ENCODE measurements around the gene RCSD1.

RCSD1 gene

GRCh38 chr1:167669209-167670124 lies 39.4 kb downstream of the RCSD1 start:
- no peak for DNase-seq (ENCODE audit: low spot score)

DNA sequence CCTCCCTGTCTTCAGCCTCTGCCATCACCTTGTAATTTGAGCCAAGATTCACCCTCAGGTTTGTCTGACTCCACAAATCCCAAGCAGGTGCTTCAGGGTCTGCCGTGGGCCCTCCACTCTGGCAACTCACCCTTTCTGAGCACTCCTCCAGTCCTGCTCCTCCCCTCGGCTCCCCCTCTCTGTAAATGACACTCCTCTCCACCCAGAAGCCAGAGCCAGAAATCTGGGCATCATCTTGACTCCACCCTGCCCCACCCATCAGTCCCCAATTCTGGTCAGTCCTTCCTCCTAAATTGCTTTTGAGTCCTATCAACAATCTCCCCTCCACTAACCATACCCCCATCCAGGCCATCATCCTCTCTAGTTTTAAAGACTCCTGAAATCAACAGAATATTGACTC lies 40.5 kb downstream of the RCSD1 start:
- no peak for DNase-seq (ENCODE audit: low spot score)

DNA sequence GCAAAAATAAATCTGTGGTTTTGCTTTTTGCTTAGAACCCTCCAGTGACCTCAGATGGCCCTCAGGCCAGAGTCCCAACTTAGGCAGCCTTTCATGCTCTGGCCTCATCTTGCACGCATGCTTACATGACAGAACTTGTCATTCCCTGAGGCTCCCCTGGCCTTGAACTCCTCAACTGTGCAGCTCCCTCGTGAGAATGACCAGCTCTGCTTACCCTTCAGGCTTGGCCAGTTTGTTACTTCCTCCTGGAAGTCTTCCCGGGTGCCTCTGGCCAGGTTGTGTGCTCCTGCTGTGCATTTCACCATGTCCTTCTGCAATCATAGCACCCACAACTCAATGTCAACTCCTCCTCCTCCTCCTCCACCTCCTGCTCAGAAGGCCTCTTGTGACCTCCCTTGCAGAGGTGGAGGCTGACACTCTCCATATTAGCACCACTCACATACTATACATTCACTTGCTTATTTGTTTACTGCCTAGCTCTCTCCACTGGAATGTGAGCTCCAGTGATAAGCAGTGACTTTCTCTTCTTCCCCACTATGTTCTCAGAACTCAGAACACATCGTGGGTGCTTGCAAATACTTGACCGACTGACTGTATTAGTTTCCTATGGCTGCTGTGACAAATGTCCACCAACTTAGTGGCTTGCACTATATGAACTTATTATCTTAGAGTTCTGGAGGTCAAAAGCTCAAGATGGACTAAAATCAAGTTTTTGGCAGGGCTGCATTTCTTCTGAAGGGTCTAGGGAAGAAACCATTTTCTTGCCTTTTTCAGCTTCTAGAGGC lies 41.9 kb downstream of the RCSD1 start:
- no peak for DNase-seq (ENCODE audit: low spot score)

- no peak for DNase-seq (ENCODE audit: low spot score)
These were observed 42.8 kb downstream of the RCSD1 start for GRCh38 chr1:167672831-167673230.

GRCh38 chr1:167673265-167673664 lies 43.2 kb downstream of the RCSD1 start:
- no peak for DNase-seq (ENCODE audit: low spot score)

DNA sequence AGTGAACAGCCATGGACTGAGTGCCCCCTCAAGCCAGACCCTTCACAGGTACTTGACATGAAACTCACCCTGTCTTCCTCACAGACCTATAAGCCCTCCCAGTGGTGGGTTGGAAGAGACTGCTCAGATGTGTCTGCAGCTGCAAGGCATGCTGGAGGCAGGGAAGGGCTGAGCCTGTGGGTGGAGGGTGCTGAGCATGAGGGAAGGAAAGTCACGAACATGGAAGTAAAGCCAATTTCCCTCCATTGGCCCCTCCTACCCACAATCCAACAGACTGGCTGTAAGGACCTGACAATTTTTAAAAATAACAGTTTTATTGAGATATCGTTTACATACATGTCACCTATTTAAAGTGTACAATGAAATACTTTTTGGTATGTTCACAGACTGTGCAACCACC lies 44.1 kb downstream of the RCSD1 start:
- no peak for DNase-seq (ENCODE audit: low spot score)

DNA sequence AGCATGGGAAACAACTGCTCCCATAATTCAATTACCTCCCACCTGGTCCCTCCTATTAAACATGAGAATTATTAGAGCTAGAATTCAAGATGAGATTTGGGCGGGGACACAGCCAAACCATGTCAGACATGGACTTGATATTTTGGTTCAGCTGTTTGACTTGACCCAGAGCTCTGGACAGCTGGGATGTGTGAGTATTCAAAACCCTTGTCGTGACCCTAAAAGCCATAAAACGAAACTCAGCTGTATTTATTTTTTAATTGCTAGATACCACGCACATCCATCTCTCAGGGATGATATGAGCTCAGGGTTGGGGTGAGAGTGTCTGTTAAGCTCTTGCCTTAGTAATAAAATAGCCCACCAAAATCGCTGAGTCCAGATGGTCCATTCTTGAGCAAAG lies 45.4 kb downstream of the RCSD1 start:
- no peak for DNase-seq (ENCODE audit: low spot score)

DNA sequence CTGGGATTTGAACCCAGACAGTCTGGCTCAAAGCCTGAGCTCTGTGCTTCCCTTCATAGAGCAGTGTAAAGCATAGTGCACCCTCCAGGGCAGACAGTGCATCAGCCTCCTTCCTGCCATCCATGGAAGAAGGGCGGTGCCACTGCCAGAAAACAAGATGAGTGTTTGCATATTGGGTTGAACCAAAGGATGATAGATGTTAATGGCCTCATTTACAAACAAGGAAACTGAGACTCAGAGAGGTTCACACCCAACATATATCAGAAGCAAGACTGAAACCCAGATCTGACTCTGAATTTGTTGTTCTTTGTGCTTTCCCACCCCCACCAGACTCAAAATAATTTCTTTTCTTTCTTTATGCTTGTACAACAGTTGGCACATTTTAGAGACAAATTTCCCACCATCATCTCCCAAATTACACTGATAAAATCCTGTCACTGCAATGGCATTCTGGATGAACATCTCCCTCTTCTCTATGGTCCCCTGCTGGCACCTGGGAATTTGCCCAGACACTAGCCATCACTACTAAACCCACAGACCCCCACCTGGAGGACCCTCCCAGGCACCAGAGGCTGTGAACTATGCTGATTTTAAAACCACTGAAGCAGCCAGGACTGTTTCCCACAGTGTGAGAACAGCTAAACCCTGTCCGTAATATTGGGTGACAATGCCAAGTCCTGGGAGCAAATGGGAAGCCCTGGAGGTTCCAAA lies 46.3 kb downstream of the RCSD1 start:
- DNase-seq (ENCODE audit: low spot score) = no peak

DNA sequence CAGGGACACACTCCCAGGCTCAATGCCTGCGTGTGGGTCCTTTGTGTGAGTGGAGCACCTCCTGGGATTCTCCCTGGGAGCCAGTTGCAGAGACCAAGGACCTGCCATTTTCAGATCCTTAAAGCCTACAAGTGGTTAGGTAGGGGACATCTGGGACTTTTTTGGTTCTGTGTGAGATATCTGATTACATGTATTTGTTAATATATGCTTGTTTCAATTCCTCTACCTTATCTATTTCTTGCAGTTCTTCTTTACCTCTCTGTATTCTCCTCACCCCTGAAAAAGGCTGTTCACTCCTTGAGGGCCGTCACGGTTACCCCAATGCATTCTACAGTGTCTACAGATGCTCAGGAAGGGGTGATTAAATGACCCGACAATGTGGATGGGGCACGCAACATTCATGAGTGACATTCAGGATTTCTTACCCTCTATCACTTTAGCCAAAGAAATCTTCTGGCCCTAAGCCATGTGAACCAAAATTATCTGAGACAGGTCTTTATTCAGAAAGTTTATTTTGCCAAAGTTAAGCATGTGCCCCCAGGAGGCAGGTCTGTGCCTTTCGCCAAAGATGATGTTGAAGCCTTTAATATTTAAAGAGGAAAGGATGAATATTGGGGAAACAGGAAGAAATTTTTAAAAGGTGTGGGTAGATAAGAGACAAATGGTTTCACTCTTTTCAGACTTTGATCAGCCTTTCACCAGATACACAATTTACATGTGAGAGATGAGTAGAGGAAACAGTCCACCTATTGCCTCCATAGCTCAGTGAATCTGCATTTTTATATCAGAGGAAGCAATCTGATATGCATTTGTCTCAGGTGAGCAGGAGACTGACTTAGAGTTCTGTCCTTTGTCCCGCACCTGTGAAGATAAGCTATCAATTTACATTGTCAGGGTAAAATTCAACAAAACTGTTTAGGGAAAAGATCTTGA lies 47.1 kb downstream of the RCSD1 start:
- DNase-seq (ENCODE audit: low spot score) = no peak

DNA sequence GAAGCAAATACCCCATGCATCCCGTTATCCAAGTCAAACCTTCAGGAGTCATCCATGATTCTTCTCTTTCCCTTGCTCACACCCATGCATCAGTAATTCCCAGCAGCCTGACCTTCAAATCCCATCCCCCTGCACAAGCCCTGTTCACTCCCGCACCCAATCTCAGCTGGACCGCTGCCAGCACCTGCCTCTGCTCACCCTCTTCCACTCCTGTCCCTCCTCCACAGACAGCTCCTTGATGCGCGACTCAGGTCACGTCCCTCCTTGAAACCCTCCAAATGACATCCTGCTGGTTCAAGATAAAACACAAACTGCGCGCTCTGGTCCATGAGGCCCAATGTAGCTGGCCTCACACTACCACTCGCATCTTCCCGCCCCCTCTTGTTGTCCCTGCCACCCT lies 48.4 kb downstream of the RCSD1 start:
- DNase-seq (ENCODE audit: low spot score) = no peak

- DNase-seq (ENCODE audit: low spot score) = no peak
These were observed 48.8 kb downstream of the RCSD1 start for GRCh38 chr1:167678838-167679237.

- no peak for DNase-seq (ENCODE audit: low spot score)
These were observed 49.7 kb downstream of the RCSD1 start for GRCh38 chr1:167679714-167680113.

GRCh38 chr1:167681024-167681423 lies 51.0 kb downstream of the RCSD1 start:
- DNase-seq (ENCODE audit: low spot score) = no peak

DNA sequence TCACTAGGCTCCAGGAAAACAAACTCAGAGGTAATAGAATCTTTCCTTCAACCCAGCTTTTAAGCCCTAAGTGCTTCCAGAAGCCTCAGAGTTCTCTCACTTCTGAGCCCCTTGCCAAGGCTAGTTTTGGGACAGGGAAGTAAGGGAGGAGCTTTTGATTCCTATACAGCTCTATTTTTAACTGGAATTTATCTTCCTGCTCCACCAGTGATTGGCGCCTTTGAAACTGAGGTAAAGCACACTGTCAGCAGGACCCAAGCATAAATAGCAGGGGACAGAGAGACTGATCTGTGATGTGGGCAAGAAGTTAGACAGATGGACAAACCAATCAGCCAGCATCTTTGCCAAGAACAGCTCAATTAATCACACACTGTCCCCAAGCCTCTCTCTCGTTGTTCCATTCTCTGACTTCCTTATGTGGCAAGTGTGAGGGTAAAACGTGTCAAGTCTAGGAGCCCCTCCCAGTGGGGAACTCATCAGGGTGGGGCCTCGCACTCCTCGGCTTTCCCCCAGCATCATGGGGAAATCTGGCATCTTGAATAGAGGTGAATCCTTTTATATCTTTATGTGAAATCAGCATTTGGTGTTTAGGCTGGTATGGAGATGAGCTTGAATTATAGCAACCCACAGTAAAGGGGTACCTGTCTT lies 51.5 kb downstream of the RCSD1 start:
- no peak for DNase-seq (ENCODE audit: low spot score)

DNA sequence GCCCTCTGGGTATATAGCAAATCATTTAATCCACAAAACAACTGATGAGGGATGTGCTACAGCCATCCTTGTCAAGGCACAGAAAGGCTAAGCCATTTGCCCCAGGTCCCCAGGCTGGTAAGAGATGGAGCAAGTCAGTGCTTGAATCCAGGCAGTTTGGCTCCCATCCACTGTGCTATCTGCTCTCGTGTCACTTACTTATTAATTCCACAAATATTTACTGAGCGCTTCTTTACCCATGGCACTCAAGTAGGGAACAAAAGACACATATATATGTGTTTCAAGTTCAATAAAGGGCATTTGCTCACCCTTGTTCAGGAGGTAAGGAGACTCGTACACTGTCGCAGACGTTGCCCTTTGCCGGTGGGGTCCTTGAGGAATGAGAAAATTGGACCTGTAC lies 53.2 kb downstream of the RCSD1 start:
- DNase-seq (ENCODE audit: low spot score) = no peak

DNA sequence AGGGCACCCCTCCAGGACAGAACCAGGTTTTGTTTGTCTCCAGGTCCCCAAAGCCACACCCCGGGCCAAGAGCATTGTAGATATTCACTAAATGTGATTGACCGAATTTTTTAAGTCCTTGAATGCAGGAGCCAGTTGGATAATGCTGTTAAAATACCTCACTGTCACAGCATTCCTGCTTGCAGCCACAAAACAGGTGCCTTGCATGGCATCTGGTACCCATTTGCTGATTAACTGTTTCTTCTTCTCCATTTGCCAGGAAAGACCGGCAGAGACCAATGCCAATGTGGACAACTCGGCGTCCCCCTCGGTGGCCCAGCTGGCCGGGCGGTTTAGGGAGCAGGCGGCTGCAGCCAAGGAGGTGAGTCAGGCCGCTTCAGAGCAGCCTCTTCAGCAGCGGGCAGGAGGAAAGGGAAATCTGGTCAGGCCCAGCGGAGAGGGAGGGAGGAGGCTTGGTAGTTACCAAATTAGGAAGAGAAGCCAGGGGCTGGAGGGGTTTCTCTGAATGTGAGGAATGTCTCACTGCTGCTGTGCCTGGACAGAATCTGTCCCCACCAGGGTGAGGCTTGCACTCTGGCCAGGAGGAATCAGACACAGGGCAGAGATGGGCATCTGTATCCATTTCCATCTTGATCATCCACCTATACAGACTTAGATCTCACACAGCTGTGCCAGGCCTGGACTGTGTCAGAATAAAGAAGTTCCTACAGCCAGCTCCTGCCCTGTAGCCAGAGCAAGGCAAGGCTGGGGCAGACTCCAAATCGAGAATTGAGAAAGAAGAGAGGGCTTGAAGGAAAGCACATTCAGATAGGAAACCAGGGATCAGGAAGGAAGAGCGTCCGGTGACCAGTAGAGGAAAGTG lies 53.8 kb downstream of the RCSD1 start:
- no peak for DNase-seq (ENCODE audit: low spot score)

- no peak for DNase-seq (ENCODE audit: low spot score)
These were observed 55.8 kb downstream of the RCSD1 start for GRCh38 chr1:167685844-167686243.

GRCh38 chr1:167687919-167688519 lies 58.0 kb downstream of the RCSD1 start:
- peak; percentile 81 for DNase-seq (ENCODE audit: low spot score)

- DNase-seq (ENCODE audit: low spot score) = no peak
These were observed 59.5 kb downstream of the RCSD1 start for GRCh38 chr1:167689567-167689920.

- no peak for DNase-seq (ENCODE audit: low spot score)
These were observed 60.0 kb downstream of the RCSD1 start for GRCh38 chr1:167690053-167690452.
